Measurements from ENCODE around the gene CHRNA7.

CHRNA7 gene

GRCh38 chr15:32035285-32035684, 5.0 kb downstream of the CHRNA7 start:
- Mint-ChIP-seq H3K4me1 (peaks cover 4 to 5% of the 10 kb centered on the region in 2 donors), H3K27ac (no peak overlapping the region), H3K36me3 (peaks cover 0 to 2% of the 10 kb centered on the region in 2 donors), H3K9me3 (peaks cover 0 to 5% of the 10 kb centered on the region in 2 donors), H3K27me3 (peaks cover 27 to 42% of the 10 kb centered on the region in 2 donors), H3K4me3 (no peak overlapping the region)
- DNase-seq (no peak), ATAC-seq (replicated peaks) (no peak)

GRCh38 chr15:32036971-32037370, 6.7 kb downstream of the CHRNA7 start:
- Mint-ChIP-seq H3K4me1 (no peaks in the 10 kb centered on the region), H3K27me3 (peaks cover 19 to 35% of the 10 kb centered on the region in 2 donors), H3K36me3 (no peaks in the 10 kb centered on the region), H3K9me3 (peaks cover 0 to 5% of the 10 kb centered on the region in 2 donors), H3K27ac (no peak overlapping the region), H3K4me3 (no peak overlapping the region)
- no peak for ATAC-seq (replicated peaks)
- no peak for DNase-seq

GRCh38 chr15:32041294-32041693, 11.0 kb downstream of the CHRNA7 start:
- peaks cover 17 to 28% of the 10 kb centered on the region in 2 donors for H3K27me3 Mint-ChIP-seq
- H3K9me3 Mint-ChIP-seq: peaks cover 0 to 5% of the 10 kb centered on the region in 2 donors
- no peaks in the 10 kb centered on the region for H3K36me3 Mint-ChIP-seq
- no peak for DNase-seq
- H3K27ac Mint-ChIP-seq: no peak overlapping the region
- peaks cover 0 to 1% of the 10 kb centered on the region in 2 donors for H3K4me1 Mint-ChIP-seq
- no peak overlapping the region for H3K4me3 Mint-ChIP-seq
- no peak for ATAC-seq (replicated peaks)

- Mint-ChIP-seq H3K27me3 (peaks cover 13 to 21% of the 10 kb centered on the region in 2 donors), H3K36me3 (no peaks in the 10 kb centered on the region), H3K27ac (no peak overlapping the region), H3K9me3 (no peaks in the 10 kb centered on the region), H3K4me1 (peaks cover 0 to 1% of the 10 kb centered on the region in 2 donors), H3K4me3 (no peak overlapping the region)
- no peak for DNase-seq
- no peak for ATAC-seq (replicated peaks)
Measured at GRCh38 chr15:32042269-32042972, 12.1 kb downstream of the CHRNA7 start.

- no peak for DNase-seq
- Mint-ChIP-seq H3K27me3 (peaks cover 5 to 14% of the 10 kb centered on the region in 2 donors), H3K9me3 (peaks cover 0 to 4% of the 10 kb centered on the region in 2 donors), H3K4me1 (no peaks in the 10 kb centered on the region), H3K27ac (no peak overlapping the region), H3K4me3 (no peak overlapping the region), H3K36me3 (no peaks in the 10 kb centered on the region)
- no peak for ATAC-seq (replicated peaks)
Measured at GRCh38 chr15:32053719-32054118, 23.4 kb downstream of the CHRNA7 start.

- no peak for ATAC-seq (replicated peaks)
Measured at GRCh38 chr15:32057876-32058425, 27.6 kb downstream of the CHRNA7 start.

GRCh38 chr15:32060706-32061105, 30.4 kb downstream of the CHRNA7 start:
- Mint-ChIP-seq H3K4me3 (no peak overlapping the region), H3K9me3 (no peaks in the 10 kb centered on the region), H3K27ac (no peak overlapping the region), H3K27me3 (peaks cover 12 to 17% of the 10 kb centered on the region in 2 donors), H3K4me1 (no peaks in the 10 kb centered on the region), H3K36me3 (no peaks in the 10 kb centered on the region)
- DNase-seq (no peak), ATAC-seq (replicated peaks) (no peak)

More at GRCh38 chr15:32057876-32058425, 27.6 kb downstream of the CHRNA7 start:
- no peak overlapping the region for H3K4me3 Mint-ChIP-seq
- H3K36me3 Mint-ChIP-seq: no peaks in the 10 kb centered on the region
- DNase-seq: no peak
- H3K27ac Mint-ChIP-seq: no peak overlapping the region
- no peaks in the 10 kb centered on the region for H3K9me3 Mint-ChIP-seq
- no peaks in the 10 kb centered on the region for H3K4me1 Mint-ChIP-seq
- peaks cover 8 to 12% of the 10 kb centered on the region in 2 donors for H3K27me3 Mint-ChIP-seq

GRCh38 chr15:32067115-32067514, 36.8 kb downstream of the CHRNA7 start:
- ATAC-seq (replicated peaks) (no peak), DNase-seq (no peak)
- Mint-ChIP-seq H3K27me3 (peaks cover 4 to 6% of the 10 kb centered on the region in 2 donors), H3K9me3 (peaks cover 17 to 30% of the 10 kb centered on the region in 2 donors), H3K4me3 (no peak overlapping the region), H3K36me3 (peaks cover 0 to 5% of the 10 kb centered on the region in 2 donors), H3K4me1 (no peaks in the 10 kb centered on the region), H3K27ac (no peak overlapping the region)

GRCh38 chr15:32089851-32090359, 59.6 kb downstream of the CHRNA7 start:
- DNase-seq: no peak
- Mint-ChIP-seq H3K36me3 (no peaks in the 10 kb centered on the region), H3K27me3 (no peaks in the 10 kb centered on the region), H3K9me3 (peaks cover 5% of the 10 kb centered on the region in 2 donors), H3K27ac (no peak overlapping the region), H3K4me3 (no peak overlapping the region), H3K4me1 (no peaks in the 10 kb centered on the region)
- no peak for ATAC-seq (replicated peaks)

- Mint-ChIP-seq H3K36me3 (no peaks in the 10 kb centered on the region), H3K9me3 (peaks cover 3 to 5% of the 10 kb centered on the region in 2 donors), H3K4me1 (no peaks in the 10 kb centered on the region), H3K27me3 (peaks cover 0 to 1% of the 10 kb centered on the region in 2 donors), H3K4me3 (no peak overlapping the region), H3K27ac (no peak overlapping the region)
- no peak for ATAC-seq (replicated peaks)
- no peak for DNase-seq
Measured at GRCh38 chr15:32091505-32092380, 61.4 kb downstream of the CHRNA7 start.

GRCh38 chr15:32096213-32096612, 65.9 kb downstream of the CHRNA7 start:
- H3K27ac Mint-ChIP-seq: no peak overlapping the region
- H3K4me1 Mint-ChIP-seq: no peaks in the 10 kb centered on the region
- peaks cover 0 to under 1% of the 10 kb centered on the region in 2 donors for H3K9me3 Mint-ChIP-seq

GRCh38 chr15:32096916-32097617, 66.8 kb downstream of the CHRNA7 start:
- no peaks in the 10 kb centered on the region for H3K4me1 Mint-ChIP-seq
- no peaks in the 10 kb centered on the region for H3K9me3 Mint-ChIP-seq
- no peak for ATAC-seq (replicated peaks)
- DNase-seq: no peak
- H3K27ac Mint-ChIP-seq: no peak overlapping the region
- H3K27me3 Mint-ChIP-seq: peaks cover 11 to 23% of the 10 kb centered on the region in 2 donors
- H3K36me3 Mint-ChIP-seq: no peaks in the 10 kb centered on the region
- no peak overlapping the region for H3K4me3 Mint-ChIP-seq

More at GRCh38 chr15:32096213-32096612, 65.9 kb downstream of the CHRNA7 start:
- no peak for DNase-seq
- H3K27me3 Mint-ChIP-seq: peaks cover 11 to 23% of the 10 kb centered on the region in 2 donors
- no peaks in the 10 kb centered on the region for H3K36me3 Mint-ChIP-seq
- no peak overlapping the region for H3K4me3 Mint-ChIP-seq
- ATAC-seq (replicated peaks): no peak

- no peak for DNase-seq
- Mint-ChIP-seq H3K4me3 (no peak overlapping the region), H3K27ac (no peak overlapping the region), H3K27me3 (peaks cover 11 to 23% of the 10 kb centered on the region in 2 donors), H3K4me1 (no peaks in the 10 kb centered on the region), H3K36me3 (no peaks in the 10 kb centered on the region), H3K9me3 (no peaks in the 10 kb centered on the region)
- ATAC-seq (replicated peaks): no peak
Measured at GRCh38 chr15:32098033-32098432, 67.7 kb downstream of the CHRNA7 start.
